HPDE6-E6E7 (cell line): Measurements from ENCODE around the gene ATP2B1.
"Not testable (repeated sequence)": the region's sequence is repeated elsewhere in the genome, so short reads cannot be mapped to it uniquely, and the experiment has no call there.

Experiments
- DNase-seq: peaks from one replicate; pipeline ENCODE4 v3.0.0; 2011; ENCODE audit warnings: missing footprints; ENCODE audit errors: extremely low spot score

The ATP2B1 gene

GRCh38 chr12:89708565-89709156 is at the start of gene ATP2B1:
Gene ATP2B1 (minus strand): TSS chr12:89708838. CDS start chr12:89655886, 52,952 bp downstream.
- peak; percentile 70 for DNase-seq

DNA sequence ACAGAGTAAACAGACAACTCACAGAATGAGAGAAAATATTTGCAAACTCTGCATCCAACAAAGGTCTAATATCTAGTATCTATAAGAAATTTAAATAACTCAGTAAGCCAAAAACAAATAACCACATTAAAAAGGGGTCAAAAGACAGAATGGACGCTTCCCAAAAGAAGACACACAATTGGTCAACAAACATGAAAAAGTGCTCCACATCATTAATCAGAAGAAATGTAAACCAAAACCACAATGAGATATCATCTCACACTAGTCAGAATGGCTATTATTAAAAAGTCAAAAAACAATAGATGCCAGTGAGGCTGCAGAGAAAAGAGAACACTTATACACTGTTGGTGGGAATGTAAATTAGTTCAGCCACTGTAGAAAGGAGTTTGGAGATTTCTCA is 49.3 kb upstream of the ATP2B1 start:
- not testable (repeated sequence) for DNase-seq

DNA sequence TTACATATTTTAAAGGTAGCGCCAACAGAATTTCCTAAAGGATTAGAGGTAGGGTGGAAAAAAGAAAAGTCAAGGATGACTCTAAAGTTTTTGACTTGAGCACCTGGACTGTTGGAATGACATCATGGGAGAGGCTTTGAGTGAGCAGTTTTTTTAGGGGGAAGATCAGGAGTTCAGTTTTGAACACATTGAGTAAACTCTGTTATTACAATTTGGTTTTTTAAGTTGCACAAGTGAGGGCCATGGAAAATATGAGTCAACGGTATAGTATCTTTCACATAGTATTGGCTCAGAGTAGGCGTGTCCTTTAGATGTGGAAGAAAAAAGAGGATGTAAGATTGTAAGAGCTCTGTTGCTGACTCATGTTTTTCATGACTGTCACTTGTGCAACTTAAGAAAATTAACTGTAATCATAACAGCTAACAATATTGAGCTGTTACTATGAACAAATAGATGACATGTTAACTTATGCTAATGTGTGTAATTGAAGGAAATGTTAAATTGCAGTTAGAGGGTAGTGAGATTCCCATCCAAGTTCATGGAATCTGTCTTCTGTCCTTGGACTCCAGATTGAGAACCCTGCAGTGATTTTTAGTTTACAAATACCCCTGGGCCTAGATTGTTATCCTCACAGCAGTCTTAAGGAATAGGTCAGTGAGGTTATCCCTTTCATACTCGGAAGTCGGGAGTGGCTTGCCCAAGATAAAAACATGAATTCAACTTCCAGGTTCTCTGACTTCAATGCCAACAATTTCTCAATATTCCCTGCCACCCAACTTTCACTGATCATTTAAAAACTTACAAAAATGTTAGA is 48.2 kb upstream of the ATP2B1 start:
- peak; percentile 76 for DNase-seq

- DNase-seq = no peak
Measured at GRCh38 chr12:89756194-89756584, 47.6 kb upstream of the ATP2B1 start.

DNA sequence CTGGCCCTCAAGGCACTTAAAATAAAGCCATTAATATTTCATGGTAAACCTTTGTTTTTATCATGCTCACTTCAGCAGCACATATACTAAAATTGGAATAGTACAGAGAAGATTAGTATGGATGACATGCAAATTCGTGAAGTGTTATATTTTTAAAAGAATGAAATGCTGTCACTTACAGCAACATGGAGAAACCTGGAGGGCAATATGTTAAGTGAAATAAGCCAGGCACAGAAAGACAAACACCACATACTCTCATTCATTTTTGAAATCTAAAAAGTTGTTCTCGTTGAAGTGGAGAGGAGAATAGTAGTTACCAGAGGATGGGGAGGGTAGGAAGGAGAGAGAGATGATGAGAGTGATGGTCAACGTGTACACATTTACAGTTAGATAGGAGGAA is 45.4 kb upstream of the ATP2B1 start:
- DNase-seq = no peak

GRCh38 chr12:89752341-89752740 is 43.7 kb upstream of the ATP2B1 start:
- no peak for DNase-seq

- no peak for DNase-seq
Measured at GRCh38 chr12:89750389-89751351, 42.0 kb upstream of the ATP2B1 start.

GRCh38 chr12:89748791-89749190 is 40.2 kb upstream of the ATP2B1 start:
- DNase-seq = no peak

DNA sequence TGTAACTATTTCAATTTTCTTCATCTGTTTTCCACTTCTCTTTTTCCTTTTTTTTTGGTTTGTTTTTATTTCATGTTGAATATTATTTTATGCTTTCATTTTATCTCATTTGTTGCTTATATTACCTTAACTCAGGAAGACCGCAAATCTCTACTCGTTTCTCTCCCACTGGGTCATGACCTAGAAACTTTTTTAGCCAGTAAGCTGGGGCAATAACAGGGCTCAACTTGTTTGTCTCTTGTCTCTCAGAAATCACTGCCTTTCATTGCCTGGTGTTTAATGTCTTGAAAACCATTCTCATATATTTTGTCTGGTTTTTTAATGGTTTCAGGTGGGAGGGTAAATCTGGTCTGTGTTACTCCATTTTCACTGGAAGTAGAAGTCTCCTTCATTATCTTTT is 36.6 kb upstream of the ATP2B1 start:
- DNase-seq = no peak

DNA sequence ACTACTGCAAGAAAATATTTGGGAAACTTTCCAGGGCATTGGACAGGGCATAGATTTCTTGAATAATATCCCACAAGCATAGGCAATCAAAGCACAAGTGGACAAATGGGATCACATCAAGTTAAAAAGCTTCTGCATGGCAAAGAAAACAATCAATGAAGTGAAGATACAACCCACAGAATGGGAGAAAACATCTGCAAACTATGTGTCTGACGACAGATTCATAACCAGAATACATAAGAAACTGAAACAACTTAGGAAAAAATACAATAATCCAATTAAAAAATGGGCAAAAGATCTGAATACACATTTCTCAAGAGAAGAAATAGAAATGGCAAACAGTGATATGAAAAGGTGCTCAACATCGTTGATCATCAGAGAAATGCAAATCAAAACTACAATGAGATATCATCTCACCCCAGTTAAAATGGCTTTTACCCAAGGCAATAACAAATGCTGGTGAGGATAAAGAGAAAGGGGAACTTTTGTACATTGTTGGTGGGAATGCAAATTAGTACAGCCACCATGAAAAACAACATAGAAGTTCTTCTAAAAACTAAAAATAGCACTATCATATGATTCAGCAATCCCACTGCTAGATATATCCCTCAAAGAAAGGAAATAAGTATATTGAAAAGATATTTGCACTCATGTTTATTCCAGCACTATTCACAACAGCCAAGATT is 33.8 kb upstream of the ATP2B1 start:
- no peak for DNase-seq

DNA sequence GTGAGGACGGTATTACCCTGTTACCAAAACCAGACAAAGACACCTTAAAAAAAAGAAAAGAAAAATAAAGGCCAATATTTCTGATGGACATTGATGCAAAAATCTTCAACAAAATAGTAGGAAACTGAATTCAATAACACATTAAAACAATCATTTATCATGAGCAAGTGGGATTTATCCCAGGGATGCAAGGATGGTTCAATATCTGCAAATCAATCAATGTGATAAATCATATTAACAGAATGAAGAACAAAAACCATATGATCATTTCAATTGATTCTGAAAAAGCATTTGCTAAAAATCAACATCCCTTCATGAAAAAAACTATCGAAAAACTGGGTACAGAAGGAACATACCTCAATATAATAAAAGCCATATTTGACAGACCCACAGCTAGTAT is 32.3 kb upstream of the ATP2B1 start:
- DNase-seq = no peak

DNA sequence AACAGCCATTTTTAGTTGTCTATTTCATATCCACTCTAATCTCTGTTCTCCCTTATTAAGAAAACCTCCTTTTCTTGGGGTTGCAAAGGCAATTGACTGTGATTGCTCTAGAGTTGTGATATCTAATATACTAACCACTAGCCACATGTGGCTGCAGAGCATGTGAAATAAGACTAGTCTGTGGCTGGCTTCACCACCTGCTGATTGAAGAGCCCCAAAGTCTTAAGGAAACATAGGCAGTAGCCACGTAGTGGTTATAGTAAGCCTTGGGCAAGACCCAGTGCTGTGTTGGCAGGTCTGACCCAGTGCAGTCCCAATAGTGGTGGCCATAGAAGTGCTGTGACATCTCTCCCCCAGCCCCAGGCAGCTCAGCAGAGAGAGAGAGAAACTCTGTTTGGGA is 28.4 kb upstream of the ATP2B1 start:
- no peak for DNase-seq

GRCh38 chr12:89733579-89734201 is 25.1 kb upstream of the ATP2B1 start:
- no peak for DNase-seq

DNA sequence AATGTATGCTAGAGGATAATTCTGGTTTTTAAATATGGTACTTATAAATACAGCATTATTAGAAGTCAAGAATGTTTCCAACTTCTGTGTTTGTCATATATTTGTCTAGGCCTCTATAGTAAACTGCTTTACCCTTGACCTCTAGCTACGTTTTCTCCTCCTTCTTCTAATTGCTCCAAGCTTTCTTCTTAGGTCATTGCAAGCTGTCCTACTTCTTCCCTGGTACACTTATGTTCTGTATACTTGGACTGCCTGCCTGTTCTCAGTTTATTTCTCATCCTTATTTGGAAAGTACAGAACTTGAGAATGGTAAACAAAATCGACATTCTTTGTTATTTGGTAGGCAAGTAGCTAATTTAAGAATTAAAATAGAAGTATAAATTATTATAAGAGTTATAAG is 23.9 kb upstream of the ATP2B1 start:
- no peak for DNase-seq

DNA sequence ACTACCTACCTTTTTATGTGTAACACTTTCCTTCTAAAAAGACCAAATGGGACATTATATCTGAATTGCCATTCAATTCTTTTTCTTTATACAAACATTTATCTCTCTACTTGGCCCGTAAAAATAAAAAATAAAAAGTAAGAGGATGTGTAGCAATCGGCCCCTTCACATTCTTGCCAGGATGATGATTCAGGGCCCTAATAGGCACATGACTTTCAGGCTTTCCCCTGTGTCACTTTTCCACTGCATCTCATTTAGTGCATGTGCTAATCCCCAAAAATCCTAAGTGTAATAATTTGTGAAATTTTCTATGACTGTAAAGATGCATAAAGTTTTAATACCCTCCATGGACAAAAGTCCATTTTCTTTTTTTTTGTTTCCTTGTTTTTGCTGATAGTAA is 23.0 kb upstream of the ATP2B1 start:
- no peak for DNase-seq

GRCh38 chr12:89731089-89731488 is 22.5 kb upstream of the ATP2B1 start:
- no peak for DNase-seq

- DNase-seq = no peak
Measured at GRCh38 chr12:89729946-89730459, 21.4 kb upstream of the ATP2B1 start.

DNA sequence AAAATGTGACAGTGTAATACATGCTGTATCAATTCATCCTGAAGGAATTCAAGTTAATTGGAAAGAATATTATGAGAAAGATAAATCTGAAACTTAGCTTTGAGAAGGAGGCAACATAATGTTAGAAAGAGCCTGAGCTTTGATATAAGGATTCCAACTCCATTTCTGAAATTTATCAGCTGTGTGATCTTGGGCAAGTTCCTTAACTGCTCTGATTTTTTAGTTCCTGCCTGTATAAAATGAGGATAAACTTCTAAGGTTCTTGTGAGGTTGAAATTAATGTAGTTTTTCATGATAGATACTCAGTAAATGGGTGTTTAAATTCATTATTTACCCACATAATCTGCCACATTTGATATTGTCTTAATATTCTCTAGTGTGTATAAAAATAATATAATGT is 14.6 kb upstream of the ATP2B1 start:
- no peak for DNase-seq

DNA sequence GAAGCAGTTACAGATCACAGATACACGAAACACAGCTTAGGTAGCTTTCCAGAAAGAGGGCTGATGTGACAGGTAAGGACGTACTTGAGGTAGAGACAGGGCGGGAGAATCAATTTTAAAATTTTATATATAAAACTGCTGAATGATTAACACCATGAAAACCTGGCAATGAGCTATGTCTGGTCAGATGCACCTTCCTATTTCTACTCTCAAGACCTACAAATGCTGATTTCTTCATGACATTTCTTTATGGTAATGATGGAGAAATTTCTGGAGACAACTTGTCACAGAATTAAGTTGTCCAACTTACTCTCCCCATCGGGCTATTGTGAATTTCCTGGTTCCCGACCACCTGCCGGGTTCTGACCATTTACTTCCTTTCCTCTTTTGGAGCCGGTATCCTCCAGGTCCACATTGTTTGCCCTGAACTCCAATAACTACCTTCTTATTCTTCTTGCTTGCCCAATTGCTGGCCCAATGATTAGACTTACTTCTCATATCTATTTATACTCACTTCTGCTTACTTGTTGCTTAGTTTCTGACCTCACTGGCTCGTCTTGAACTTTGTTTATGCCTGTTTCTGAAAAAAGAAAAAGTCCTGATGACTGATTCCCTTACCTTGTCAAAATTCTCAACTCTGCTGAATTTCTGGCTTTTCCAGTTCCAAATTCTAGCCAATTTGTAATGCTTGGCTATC is 12.8 kb upstream of the ATP2B1 start:
- DNase-seq = no peak

- DNase-seq = no peak
Measured at GRCh38 chr12:89717759-89718523, 9.3 kb upstream of the ATP2B1 start.
